Hematopoietic multipotent progenitor cell treated with erythropoietin and hydrocortisone succinate and interleukin-3 and kit ligand, for 17 days (in vitro differentiated cells): ENCODE measurements around the gene FCGBP.
"Not testable (repeated sequence)": the region's sequence is repeated elsewhere in the genome, so short reads cannot be mapped to it uniquely, and the experiment has no call there.

Experiments
- DNase-seq: peaks from one replicate; pipeline ENCODE4 v3.0.0-alpha.2; 2015; ENCODE audit warnings: low spot score

FCGBP gene

DNA sequence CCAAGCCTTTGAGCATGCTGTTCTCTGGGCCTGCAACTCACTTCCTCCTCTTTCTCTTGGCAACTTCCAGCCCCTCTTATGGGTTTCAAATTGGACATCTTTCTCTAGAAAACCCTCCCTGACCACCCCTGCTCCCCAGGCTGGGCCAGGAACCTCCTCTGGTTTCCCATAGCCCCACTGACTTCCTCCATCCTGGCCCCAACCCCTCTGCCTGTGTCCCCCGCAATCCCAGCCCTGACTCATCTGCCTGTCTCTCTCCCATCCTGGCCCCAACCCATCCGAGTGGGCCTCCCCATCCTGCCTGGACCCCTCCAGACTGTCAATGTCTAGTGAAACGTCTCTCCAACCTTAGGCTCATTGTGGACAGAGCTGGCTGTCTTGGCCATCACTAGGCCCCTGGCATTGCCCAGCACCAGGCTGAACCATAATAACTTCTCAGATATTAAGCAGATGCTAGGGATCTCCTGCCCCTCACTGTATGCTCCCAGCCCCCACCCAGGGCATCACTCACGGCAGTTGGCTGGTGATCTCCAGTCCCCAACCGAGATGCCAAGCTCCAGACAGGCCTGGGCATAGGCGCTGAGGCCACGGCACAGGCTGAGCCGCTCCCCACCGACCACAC lies 16.8 kb downstream of the FCGBP start:
- DNase-seq, result no peak

DNA sequence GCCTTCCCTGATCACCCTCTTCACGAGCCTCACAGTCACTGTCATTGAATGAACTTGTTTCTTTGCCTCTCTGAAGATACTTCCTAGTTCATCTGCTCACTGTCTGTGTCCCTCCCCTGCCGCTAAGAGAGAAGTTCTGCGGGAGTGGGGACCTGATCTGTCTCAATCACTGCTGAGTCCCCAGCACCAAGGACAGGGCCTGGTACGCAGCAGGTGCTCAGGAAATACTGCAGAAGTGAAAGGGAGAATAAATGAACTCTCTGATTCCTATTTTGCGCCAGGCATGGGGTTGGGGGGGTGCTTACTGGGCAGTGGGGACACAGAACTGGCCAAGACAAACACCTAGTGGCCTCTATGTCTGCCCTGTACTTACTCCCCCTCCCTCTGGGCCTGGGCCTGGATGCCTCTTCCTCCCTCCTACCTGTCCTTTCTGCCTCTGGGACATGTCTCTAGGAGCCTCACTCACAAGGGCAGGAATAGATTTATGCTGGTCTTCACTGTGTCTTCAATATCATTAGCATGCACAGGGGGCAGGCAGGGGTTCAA lies 17.5 kb downstream of the FCGBP start:
- no peak for DNase-seq

DNA sequence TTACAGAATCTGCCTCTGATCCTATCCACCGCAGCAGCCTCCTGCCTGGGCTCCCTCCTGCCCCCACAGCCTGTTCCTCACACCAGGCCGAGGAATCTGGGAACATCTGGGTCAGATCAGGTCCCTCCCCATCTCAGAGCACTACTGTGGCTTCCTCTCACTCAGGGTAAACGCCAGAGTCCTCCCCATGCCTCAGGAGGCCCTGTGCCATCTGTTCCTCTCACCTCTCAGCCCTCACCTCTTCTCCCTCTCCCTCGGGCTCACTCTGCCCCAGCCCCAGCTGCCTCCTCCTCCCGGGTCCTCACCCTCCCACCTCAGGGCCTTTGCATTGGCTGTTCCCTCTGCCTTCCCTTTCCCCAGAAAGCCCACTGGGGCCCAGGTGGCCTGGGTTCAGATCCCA lies 18.2 kb downstream of the FCGBP start:
- no peak for DNase-seq

DNA sequence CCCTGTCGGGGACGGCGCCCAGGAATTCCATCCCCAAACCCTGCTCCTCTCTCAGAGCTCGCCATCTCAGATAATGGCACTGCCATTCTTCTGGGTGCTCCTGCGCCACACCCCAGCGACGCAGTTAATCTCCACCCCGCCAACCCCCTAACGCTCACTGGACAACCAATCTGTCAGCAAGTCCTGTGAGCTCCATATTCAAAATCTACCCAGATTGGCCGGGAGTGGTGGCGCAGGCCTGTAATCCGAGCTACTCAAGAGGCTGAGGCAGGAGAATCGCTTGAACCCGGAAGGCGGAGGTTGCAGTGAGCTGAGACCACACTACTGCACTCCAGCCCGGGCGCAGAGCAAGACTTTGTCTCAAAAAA lies 18.6 kb downstream of the FCGBP start:
- DNase-seq, result no peak

DNA sequence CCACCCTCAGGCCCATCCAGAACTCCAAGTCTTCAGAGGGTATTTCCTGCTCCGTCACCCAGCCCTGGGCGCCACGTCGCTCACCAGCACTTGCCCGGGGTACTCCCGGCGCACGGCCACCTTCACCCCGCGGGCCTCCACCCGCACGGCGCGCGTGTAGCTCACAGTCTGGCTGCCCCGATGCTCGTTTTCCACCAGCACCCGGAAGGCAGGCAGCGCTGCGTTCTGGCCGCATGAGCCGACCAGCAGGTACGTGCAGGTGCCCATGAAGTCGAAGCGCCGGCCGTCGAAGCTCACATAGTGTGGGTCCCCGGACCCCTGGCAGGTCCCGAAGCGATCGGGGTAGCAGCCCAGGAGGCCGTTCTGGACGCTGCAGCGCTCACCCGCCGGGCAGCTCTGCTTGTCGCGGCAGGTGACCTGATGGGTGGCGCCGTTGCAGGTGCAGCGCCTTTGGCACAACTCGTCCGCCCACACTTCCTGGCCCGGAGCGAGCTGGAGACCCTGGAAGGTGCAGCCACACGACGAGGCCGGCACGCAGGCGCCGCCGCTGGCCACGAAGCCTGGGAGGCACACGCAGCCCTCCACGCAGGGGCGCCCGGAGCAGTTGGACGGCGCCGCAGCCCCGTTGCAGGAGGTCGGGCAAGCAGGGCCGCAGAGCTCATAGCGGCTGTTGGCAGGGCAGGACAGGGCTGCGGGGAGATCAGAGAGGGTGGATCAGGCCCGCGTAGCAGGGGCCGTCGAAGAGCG lies 19.2 kb downstream of the FCGBP start:
- DNase-seq, result no peak

DNA sequence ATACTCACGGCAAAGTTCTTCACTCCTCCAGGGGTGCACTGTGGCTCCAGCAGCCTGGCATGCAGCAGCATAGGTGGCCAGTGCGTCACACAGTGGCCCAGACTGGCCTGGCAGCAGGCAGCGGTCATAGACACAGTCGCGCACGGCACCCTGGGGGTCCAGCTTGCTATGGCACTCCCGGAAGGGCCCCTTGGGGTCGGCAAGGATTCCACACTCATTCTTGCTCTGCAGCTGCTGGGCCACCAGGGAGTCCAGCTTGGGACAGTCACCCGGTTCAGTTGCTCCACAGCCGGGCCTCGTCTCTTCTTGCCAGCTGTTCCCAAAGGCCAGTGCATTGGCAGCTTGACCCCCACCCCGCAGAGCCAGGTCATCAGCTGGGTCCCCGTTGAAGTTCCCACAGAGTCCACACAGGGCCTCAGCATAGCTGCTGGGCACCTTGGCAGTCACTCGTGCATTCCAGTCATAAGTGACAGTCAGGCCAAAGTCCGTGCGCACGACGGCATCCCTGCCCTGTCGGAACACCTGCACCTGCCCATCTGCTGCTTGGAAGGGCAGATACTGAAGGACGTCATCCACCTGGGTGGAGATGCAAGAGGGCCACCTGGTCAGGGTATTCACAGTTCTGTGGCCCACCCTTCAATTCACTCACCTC lies 20.6 kb downstream of the FCGBP start:
- DNase-seq, result no peak

DNA sequence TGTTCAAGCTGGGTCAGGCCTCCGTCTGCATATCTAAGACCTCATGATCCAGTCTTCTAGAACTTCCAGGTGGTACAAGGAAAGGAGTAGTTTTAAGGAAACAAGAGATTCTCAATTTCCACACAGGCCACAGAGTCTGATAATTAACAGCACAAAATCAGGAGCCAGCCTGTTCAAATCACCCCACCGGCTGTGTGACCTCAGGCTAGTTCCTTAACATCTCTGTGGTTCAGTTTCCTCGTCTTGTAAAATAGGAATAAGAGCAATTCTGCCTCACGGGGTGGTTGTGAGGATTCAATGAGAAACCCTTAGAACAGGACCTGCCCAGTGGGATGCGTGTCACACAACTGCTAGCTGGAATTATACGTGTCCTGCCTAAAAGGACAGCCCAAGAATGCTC lies 25.6 kb downstream of the FCGBP start:
- no peak for DNase-seq

DNA sequence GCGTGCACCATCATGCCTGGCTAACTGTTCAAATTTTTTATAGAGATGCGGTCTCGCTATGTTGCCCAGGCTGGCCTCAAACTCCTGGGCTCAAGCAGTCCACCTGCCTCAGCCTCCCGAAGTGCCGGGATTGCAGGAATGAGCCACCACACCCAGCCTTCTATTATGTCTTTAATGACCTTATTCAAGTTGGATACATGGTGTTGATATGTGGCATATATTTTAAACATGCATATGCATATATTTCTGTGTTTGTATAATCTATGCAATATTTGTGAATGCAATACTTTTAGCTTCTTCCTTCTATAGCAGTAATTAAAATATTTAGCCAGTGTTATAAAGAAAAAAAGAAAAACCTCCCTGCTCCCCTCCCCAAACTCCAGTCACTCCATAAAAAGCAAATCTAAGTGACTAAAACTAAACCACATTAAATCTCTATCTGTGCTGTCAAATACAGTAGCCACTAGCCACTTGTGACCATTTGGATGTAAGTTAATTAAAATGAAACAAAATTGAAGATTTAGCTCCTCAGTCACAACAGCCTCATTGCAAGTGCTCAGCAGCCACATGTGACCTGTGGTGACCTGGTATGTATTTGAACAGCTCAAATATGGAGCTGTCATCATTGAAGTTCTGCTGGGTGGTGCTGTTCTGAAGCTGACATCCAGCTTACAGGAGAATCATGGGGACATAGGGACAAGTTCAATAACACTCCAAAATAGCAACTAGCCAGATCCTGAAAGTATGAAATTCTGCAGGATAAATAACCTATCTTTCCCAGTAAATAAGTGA lies 27.4 kb downstream of the FCGBP start:
- no peak for DNase-seq

DNA sequence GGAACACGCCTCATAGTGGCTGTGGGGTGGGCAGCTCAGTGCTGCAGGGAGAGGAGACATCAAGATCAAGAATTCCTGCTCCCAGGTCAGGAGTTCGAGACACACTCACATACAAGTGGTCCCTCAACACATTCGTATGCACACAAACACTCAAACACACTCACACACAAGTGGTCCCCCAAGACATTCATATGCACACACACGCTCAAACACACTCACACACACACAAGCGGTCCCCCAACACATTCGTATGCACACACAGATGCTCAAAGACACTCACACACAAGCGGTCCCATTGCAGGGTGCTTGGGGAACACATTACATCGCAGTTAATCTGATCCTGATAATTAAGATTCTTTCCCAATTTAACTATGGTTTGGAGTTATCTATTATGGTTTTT lies 28.2 kb downstream of the FCGBP start:
- DNase-seq, result no peak

DNA sequence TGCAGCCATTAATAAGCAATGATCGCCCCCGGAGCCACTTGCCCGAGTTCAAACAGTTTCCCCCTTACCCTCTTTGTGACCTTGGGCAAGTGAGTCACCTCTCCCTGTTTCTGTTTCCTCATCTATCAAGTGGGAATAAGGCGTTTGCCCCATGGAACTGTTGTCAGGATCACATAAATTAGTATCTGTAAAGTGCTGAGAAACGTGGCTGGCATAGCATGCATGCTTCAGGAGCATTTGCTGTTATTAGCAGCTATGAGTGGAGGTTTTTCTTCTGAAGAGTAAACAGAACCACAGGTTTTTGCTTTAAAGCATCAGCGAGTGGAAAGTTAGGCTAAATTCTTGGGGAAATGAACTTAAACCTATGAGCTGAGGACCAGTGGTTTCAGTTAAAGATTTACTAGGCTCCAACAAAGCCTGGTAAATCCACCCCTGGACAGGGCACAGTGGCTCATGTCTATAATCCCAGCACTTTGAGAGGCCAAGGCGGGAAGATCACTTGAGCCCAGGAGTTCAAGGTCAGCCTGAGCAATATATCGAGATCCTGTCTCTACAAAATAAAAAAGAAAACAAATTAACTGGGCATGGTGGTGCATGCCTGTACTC lies 30.8 kb downstream of the FCGBP start:
- not testable (repeated sequence) for DNase-seq

DNA sequence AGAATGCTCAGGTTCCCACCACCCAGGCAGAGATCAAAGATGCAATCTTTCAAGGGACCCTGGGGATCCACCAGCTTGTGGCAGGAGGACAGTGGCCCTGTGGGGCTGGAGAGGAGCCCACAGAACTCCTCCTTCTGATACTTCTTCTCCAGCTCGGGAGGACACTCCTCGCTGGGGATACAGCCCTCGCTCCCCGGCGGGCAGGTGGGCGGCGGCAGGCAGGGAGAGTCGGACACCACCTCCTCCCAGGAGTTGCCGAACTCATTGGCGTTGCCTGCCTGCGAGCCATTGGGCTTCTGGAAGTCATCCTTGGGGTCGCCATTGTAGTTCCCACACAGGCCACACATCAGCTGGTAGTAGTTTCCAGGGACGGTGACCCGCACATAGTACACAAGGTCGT lies 32.1 kb downstream of the FCGBP start:
- DNase-seq, result not testable (repeated sequence)

DNA sequence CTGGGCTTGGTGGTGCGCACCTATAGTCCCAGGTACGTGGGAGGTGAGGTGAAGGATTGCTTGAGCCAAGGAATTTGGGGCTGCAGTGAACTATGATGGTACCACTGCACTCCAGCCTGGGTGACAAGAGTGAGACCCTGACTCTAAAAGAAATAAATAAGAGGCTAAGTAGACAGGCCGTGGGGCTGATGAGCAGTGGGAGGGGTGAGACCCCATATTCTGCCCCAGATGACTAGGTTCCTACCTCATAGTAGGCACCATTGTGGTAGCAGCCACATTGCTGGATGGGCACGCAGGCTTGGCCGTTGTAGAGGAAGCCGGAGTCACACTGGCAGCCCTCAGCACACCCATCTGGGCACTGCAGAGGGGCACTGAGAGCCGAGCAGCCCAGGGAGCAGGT lies 32.8 kb downstream of the FCGBP start:
- not testable (repeated sequence) for DNase-seq

DNA sequence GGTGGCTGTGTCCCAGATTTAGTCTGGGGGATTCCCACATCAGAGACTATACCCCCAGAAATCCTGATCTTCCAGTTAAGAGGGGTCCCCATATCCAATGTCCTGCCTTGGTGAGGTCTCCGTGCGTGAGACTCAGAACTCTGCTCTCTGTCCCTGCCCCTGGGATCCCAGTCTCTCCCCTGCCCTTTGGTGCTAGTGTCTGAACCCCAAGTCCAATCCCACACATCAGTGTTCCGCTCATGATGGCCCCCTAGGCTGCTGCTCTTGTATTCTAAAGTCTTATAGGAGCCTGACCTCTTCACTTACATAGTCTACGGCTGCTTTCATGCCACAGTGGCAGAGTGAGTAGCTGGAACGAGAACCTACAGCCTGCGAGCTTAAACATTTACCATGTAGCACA lies 35.6 kb downstream of the FCGBP start:
- not testable (repeated sequence) for DNase-seq

DNA sequence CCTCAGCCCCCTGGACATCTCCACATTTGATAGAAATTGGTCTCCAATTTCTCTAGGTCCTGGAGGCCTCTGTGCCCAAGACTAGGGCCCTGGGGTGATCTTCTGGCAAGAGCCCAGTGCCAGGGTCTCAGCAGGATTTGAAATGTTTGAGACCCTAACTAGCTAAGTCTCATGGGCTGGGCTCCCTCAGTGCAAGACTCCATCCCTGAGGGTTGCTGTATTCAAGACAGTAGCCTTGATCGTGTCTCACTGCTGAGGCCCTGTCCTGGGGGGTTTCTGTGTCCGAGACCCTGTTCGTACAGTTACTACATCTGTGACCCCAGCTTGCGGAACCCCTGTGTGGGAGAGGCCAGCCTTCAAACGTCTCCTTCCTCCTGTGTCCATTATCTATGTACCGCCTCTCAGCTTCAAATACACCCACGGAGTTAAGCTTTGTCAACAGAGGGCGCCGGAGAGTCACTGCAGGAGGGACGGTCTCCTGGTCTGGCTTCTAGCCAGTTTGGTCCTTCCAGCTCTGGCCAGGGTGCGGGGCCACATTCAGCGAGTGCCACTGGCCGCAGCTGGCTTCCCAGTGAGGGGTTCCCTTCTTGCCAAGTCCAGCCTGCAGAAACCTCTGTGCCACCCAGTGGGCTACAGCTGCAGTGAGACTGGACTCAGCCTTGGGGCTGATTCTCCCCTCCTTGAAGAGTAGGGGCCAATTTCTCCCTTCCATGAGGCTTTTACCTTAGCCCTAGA lies 36.8 kb downstream of the FCGBP start:
- DNase-seq, result peak; percentile 58

DNA sequence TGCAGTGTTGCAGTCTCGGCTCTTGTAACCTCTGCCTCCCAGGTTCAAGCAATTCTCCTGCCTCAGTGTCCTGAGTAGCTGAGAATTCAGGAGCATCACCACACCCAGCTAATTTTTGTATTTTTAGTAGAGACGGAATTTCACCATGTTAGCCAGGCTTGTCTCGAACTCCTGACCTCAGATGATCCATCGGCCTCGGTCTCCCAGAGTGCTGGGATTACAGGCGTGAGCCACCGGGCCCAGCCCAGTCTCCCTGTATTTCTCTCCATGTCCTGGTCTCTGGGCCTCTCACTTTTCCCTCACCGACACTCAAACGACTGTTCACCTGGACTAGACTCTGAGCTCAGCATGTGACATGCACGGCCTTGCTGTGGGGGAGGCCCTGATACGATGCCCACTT lies 39.3 kb downstream of the FCGBP start:
- DNase-seq, result not testable (repeated sequence)

DNA sequence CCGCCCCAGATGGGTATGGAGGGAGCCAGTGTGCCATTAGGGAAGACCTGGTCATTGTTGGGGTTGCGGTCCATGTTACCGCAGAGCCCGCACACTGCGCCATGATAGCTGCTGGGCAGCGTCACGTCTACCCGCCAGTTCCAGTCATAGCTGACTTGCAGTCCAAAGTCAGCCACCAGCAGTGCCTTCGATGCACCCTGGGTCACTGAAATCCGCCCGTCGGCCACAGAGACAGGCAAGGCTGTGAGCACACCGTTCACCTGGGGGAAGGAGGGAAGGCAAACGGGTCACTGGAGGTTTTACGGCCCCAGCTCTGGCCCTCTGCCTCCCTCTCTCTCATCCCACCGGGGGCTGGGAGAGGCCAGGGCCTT lies 40.2 kb downstream of the FCGBP start:
- DNase-seq, result not testable (repeated sequence)

DNA sequence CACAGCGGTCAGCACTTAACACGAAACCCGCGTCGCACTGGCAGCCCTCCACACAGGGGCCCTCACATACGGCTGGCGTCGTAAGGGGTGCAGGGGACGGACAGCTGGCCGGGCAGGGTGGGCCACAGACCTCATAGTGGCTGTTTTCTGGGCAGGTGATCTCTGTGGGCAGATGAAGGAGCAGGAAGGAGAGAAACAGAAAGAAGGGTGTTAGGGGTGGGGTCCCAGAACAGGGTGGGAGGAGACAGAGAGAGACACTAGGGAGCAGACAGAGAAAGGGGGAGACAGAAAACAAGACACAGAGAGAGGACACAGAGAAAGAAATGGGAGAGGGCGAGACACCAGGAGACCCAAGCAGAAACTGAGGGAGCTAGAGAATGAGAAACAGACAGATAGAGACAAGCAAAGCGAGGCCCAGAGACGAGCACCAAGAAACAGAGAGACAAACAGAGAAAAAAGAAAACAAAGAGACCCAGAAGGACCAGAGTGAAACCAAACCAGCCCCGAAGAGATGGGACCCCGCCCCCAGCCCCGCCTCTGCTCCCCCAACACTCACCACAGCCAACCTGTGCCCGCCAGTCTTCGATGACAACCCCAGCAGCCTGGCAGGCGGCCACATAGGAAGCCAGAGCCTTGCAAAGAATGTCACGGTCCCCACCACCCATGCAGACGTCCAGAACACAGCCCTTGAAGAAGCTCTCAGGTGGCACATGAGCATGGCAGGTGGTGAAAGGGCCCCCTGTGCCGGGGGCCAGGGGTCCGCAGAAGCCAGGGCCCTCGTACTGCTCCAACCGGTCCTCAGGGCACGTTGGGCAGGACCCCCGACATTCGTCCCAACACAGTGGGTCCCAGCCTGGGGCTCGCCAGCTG lies 40.8 kb downstream of the FCGBP start:
- not testable (repeated sequence) for DNase-seq

DNA sequence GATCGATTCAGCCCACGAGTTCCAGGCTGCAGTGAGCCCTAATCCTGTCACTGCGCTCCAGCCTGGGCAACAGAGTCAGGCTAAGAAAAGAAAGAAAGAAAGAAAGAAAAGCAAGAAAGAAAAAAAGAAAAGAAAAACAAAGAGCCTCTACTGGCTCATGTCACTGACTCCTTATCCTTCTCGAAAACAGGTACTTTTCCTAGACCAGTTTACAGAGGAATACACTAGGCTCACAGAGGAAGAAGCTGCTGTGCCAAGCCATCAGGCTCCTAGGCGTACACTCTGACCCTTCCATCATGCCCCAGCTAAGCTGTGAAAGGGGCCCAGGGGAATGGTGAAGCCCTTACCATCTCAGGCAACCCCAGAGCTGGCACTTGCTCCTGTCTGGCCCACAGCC lies 41.9 kb downstream of the FCGBP start:
- not testable (repeated sequence) for DNase-seq

DNA sequence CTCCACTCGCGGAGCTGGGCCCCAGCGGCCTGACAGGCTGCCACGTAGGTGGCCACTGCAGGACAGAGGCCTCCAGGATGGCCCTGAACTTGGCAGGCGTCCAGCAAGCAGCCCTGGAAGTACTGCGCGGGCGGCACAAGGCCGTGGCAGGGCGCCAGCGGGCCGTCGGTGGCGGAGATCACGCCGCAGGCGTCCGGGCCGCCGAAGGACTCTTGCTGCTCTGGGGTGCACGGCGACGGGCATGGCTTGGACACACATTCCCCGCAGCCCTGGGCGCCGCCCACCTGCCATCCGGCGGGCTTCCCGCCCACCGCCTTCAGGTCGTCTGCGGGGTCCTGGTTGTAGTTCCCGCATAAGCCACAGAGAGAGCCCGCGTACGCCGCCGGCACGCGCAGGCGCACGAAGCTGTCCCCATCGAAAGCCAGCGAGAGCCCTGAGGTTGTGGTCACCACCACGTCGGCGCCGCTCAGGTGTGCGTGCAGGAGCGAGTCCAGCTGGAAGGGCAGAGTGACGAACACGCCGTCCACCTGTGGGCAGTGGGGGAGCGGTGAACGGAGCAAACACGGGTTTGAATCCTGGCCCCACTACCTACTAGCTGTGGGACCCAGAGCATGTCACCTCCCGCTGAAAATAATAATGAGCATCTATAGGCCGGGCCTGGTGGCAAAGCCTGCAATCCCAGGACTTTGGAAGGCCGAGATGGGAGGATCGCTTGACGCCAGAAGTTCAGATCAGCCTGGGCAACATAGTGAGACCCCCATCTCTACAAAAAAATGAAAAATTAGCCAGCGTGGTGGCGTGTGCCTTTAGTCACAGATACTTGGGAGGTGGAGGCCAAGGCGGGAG lies 42.6 kb downstream of the FCGBP start:
- DNase-seq, result not testable (repeated sequence)
